Measurements from ENCODE around the gene LDLRAP1. TPM values are rescaled to one million over a fixed set of nuclear protein-coding genes. Genes with fewer than 3 reads are reported as not detected.

The LDLRAP1 gene
- total and polyA plus RNA-seq, 9 of the 15 experiments (the other 6 are each of a cell fraction or from before 2014, with no cell fraction given), result 0.56 to 29.6 (median 16.2) TPM

DNA sequence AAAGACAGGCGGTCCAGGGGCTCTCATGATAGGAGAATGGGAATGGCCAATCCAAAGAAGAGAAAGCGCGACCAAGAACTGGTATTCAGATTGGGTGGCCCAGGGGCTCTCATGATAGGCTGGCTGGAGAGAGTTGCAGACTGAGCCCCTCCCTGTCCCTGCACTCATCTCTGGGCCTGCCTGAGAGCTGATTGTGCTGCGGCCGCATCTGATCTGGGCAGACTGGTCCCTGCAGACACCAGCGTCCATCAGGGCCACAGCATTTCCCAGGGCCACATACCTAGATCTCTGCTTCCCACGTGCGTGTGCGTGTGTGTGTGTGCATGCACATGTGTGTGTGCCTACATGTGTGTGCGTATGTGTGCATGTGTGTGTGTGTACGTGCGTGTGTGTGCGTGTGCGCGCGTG lies 42.8 kb downstream of the LDLRAP1 start (continued):
- TF ChIP-seq CBFA2T2 (conservative IDR thresholded peaks at IDR 0.05) (peak; percentile 17; the same call in 1 of the 2 replicates), TCF3 (CRISPR knock-in tag; IDR thresholded peaks at IDR 0.05) (peak; percentile 48; the same call in 1 of the 2 replicates), NUFIP1 (IDR thresholded peaks at IDR 0.05; ENCODE audit: partially characterized antibody) (no peak), SRF (CRISPR knock-in tag; IDR thresholded peaks at IDR 0.05) (no peak), ZNF696 (CRISPR knock-in tag; conservative IDR thresholded peaks at IDR 0.05) (no peak), ARID1B (IDR thresholded peaks at IDR 0.05) (peak; percentile 8; the same call in 1 of the 2 replicates), ZKSCAN8 (CRISPR knock-in tag; IDR thresholded peaks at IDR 0.05) (no peak), NRF1 (conservative IDR thresholded peaks at IDR 0.05 in 1 of 2, IDR thresholded peaks at IDR 0.05 in 1 of 2) (peak; percentile 22 to 50; a peak in 2 of 4 replicates)
- TF ChIP-seq, protein P1, sequence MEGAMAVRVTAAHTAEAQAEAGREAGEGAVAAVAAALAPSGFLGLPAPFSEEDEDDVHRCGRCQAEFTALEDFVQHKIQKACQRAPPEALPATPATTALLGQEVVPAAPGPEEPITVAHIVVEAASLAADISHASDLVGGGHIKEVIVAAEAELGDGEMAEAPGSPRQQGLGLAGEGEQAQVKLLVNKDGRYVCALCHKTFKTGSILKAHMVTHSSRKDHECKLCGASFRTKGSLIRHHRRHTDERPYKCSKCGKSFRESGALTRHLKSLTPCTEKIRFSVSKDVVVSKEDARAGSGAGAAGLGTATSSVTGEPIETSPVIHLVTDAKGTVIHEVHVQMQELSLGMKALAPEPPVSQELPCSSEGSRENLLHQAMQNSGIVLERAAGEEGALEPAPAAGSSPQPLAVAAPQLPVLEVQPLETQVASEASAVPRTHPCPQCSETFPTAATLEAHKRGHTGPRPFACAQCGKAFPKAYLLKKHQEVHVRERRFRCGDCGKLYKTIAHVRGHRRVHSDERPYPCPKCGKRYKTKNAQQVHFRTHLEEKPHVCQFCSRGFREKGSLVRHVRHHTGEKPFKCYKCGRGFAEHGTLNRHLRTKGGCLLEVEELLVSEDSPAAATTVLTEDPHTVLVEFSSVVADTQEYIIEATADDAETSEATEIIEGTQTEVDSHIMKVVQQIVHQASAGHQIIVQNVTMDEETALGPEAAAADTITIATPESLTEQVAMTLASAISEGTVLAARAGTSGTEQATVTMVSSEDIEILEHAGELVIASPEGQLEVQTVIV (CRISPR knock-in tag; IDR thresholded peaks at IDR 0.05; ENCODE audit: borderline replicate concordance), result no peak
- TF ChIP-seq, protein P2, sequence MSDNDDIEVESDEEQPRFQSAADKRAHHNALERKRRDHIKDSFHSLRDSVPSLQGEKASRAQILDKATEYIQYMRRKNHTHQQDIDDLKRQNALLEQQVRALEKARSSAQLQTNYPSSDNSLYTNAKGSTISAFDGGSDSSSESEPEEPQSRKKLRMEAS (CRISPR knock-in tag; IDR thresholded peaks at IDR 0.05), result peak; percentile 81

Data from K562 (cell line).